NOMO-1 (cell line): ENCODE results near the gene AKT3.
"Not testable (repeated sequence)": the region's sequence is repeated elsewhere in the genome, so short reads cannot be mapped to it uniquely, and the experiment has no call there.

Experiments
- DNase-seq, 2 experiments: peaks; one replicate each; lab custom pipeline; 2025; ENCODE audit not compliant: unreplicated experiment in 2 of 2; lab: John Stamatoyannopoulos, UW

Gene AKT3

GRCh38 chr1:243639027-243639658, 210.9 kb downstream of the AKT3 start:
- DNase-seq = no peak

- peak; percentile 38 to 73 for DNase-seq
Observed at GRCh38 chr1:243638186-243638585, 211.9 kb downstream of the AKT3 start.

- no peak for DNase-seq
Observed at GRCh38 chr1:243628476-243628907, 221.6 kb downstream of the AKT3 start.

DNA sequence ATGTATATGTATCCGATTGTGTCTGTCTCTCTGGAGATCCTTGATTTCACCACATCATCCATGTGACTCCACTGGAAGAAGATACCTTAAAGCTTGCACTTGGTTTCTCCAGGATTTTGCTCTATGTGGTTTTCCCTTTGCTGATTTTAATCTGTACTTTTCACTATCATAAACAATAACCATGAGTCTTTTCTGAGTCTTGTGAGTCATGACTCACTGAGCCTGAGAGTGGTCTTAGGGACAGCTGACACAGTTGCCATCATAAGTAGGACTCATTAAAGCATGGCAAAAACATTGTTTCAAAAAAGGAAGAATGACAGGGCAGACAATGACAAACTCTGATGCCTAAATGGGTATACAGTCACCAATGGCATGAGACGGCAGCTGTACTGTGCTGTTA, 226.2 kb downstream of the AKT3 start:
- no peak for DNase-seq

GRCh38 chr1:243621973-243622372, 228.1 kb downstream of the AKT3 start:
- DNase-seq = no peak

- DNase-seq = no peak
Observed at GRCh38 chr1:243620096-243620495, 229.9 kb downstream of the AKT3 start.

DNA sequence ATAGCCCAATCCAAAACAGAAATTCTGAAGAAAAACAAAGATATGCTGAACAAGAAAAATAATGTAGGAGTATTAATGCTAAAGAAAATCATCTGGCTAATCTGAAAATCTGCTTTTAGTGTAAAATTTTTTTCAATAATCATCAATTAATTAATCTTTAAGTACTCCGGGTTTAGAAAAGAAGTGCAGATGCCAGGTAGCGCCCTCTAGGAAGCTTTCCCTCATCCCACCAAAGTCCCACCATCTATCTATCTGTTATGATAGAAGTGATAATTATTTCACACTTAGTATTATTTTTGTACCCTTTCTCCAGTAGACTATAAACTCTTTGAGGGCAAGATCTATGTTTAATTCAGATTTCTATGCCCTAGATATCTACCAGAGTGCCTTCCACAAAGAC, 240.3 kb downstream of the AKT3 start:
- no peak for DNase-seq

GRCh38 chr1:243605604-243606003, 244.4 kb downstream of the AKT3 start:
- DNase-seq = no peak

- DNase-seq = no peak
Observed at GRCh38 chr1:243601720-243602119, 248.3 kb downstream of the AKT3 start.

GRCh38 chr1:243598433-243598832, 251.6 kb downstream of the AKT3 start:
- peak; percentile 62 to 77 for DNase-seq

- no peak for DNase-seq
Observed at GRCh38 chr1:243597383-243597782, 252.7 kb downstream of the AKT3 start.

DNA sequence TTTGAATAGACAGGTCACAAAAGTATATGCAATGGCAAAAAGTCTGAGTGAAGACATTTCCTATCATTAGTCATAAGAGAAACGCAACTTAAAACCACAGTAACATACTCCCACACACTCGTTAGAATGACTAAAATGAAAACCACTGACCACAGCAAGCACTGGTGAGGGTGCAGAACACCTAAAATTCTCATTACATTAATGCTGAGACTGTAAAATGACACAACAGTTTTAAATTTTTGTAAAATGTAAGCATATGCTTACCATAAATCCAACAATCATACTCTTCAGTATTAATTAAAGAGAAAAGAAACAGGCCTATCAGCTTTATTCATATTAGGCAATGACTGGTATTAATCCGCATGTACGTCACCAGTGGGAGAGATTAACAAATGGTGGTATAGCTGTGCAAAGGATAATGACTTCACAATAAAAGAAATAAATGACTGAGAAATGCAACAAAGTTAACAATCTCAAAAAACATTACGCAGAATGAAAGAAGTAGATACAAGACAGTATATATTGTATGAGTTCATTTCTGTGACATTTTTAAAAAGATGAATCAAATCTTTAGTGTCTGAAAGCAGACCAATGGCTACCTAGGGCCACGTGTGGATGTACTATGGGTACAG, 253.5 kb downstream of the AKT3 start:
- DNase-seq = peak; percentile 40 to 76

- DNase-seq = no peak
Observed at GRCh38 chr1:243595527-243596210, 254.4 kb downstream of the AKT3 start.

DNA sequence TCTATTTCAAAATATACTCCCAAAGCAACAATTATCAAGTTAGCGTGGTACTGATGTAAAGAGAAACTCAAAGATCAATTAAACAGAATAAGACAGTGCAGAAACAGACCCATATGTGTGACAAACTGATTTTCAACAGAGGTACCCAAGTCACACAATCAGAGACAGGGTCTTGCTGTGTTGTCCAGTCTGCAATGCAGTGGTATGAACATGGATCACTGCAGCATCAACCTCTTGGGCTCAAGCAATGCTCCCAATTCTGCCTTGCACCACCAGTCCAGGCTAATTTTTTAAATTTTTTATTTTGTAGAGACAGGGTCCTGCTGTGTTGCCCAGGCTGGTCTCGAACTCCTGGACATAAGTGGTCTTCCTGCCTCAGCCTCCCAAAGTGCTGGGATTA, 255.6 kb downstream of the AKT3 start:
- DNase-seq = no peak

DNA sequence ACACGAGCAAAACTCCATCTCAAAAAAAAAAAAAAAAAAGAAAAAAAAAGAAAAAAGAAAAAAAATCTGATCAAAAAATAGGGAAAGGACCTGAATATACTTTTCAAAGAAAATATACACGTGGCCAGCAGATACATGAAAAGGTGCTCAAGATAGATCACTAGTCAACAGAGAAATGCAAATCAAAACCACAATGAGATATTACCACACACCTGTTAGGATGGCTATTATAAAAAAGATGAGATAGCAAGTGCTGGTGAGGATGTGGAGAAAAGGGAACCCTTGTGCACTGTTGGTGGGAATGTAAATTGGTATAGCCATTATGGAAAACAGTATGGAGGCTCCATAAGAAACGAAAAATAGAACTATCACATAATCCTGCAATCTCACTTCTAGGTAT, 260.8 kb downstream of the AKT3 start:
- not testable (repeated sequence) for DNase-seq

DNA sequence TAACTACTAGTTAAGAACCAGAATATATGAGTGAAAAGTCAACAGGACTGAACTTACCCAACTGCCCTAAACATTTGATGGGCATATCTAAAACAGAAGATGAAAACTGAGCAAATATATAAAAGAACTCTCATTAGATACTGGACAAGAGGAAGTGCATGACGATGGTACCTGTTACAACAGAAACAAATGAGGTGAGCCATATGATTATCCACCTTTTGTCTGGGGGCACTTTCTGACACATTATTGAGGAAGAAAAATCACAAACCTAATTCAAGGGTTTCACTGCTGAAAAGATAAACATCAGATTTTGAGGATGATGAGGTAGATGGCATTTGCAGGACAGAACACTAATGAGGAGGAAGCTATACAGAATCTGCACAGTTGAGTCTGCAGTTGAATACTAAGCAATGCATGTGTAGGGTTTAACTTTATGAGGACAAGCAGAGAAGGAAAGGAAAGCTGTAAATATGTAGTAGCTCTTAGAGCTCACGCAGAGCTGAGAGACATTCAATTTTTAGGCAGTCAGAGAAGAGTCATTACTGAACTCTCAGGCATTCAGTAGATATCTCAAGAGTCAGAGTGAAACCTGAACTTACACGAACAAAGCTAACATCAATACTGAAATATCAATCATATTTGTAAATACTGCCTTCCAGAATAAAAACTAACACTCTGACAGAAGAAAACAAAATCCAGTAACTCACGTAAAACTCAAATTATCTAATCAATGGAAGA, 262.1 kb downstream of the AKT3 start:
- DNase-seq = no peak

GRCh38 chr1:243587285-243587684, 262.8 kb downstream of the AKT3 start:
- no peak for DNase-seq

- DNase-seq = no peak
Observed at GRCh38 chr1:243585982-243586381, 264.1 kb downstream of the AKT3 start.

DNA sequence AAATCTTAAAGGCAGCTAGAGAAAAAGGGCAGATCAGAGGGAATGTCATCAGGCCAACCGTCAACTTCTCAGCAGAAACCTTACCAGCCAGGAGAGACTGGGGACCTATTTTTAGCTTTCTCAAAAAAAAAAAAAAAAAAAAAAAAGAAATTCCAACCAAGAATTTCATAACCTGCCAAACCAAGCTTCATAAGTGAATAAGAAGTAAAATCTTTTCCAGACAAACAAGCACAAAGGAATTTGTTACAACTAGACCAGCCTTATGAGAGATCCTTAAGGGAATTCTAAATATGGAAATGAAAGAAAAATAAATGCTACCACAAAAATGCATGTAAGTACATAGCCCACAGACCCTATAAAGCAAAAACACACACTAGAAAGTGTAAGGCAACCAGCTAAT, 267.7 kb downstream of the AKT3 start:
- no peak for DNase-seq

DNA sequence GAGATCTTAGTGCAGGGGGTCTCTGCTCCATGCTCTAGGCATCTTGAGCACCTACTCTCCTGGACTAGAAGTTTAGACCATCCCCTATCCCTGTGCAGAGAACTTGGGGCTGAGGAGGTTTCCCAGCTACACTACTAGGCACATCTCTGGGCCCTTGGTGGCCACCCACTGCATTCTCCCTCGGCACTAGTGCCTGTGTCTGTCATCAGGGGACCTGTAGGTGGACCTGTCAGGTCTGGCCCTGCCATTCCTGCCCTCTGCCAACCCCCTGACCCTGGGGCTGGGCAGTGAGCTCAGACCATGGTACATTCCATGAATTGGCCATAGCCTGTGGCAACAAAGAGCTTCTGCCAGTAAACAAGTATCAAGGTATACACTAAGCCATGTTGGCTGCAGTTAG, 269.1 kb downstream of the AKT3 start:
- no peak for DNase-seq

DNA sequence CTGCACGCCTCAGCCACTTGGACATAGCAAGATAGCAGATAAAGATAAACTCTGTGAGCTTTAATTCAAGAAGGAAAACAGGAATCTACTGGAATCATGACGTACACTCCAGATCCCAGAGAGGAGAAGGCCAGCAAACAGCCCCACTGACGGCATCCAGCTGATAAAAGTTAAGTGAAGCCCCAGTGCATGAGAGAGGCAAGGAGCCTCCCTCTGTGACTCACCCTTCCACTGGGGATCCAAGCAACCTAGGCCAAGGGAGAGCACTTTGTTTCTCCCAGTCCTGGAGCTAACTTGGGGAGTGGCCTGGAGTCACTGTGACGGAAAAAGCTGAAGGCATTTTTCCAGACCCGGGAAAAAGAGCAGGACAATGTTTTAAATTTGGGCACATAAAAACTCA, 270.0 kb downstream of the AKT3 start:
- DNase-seq = no peak
